ENCODE measurements around the gene RAB21. TPM values are rescaled to one million over a fixed set of nuclear protein-coding genes. Genes with fewer than 3 reads are reported as not detected.

RAB21 gene
- total RNA-seq, 1 experiment from 2014 or later, result 47.2 TPM

- DNase-seq, result no peak
- H3K4me2 ChIP-seq, result no peak overlapping the region
- peaks cover 64% of the 10 kb centered on the region for H3K79me2 ChIP-seq (ENCODE audit: low read depth)
- no peak overlapping the region for H3K4me3 ChIP-seq
- POLR2A ChIA-PET (ENCODE audit: unreplicated experiment), result no interaction called here
- no peaks in the 10 kb centered on the region for H3K4me1 ChIP-seq (replicated peaks; ENCODE audit: insufficient read depth)
- H3F3A ChIP-seq (ENCODE audit: insufficient read depth, low read depth), result no peaks in the 10 kb centered on the region; the same call in 1 of the 2 replicates
- intact Hi-C loops (cut with micrococcal nuclease; ENCODE audit: unreplicated experiment), result no loop called here
- H3K27me3 ChIP-seq (ENCODE audit: insufficient read depth, low read depth), result no peaks in the 10 kb centered on the region
- CTCF ChIA-PET, result no interaction called here
- 0 out of 2 replicates have a peak, but pooled peaks cover 3% of the 10 kb centered on the region for H3K9me2 ChIP-seq (ENCODE audit: insufficient read depth)
- H2AFZ ChIP-seq, result no peak overlapping the region
- no peak for TF ChIP-seq EZH2 (IDR thresholded peaks at IDR 0.05; ENCODE audit: low read depth)
- H3K27ac ChIP-seq, result no peak overlapping the region
- H3K36me3 ChIP-seq (ENCODE audit: low read depth), result peaks cover 10% of the 10 kb centered on the region
- H4K20me1 ChIP-seq (ENCODE audit: insufficient read depth), result peaks cover 27% of the 10 kb centered on the region
- peaks cover 3% of the 10 kb centered on the region; the same call in 1 of the 2 replicates for H3K9me3 ChIP-seq (ENCODE audit: insufficient read depth, low read depth)
- BruUV-seq (replicated peaks), result no TSS peak
These were observed 14.2 kb downstream of the RAB21 start for GRCh38 chr12:71768900-71769299.

GRCh38 chr12:71771069-71771468, 16.4 kb downstream of the RAB21 start:
- Histone ChIP-seq H2AFZ (no peak overlapping the region), H3K4me1 (replicated peaks; ENCODE audit: insufficient read depth) (no peaks in the 10 kb centered on the region), H3F3A (ENCODE audit: insufficient read depth, low read depth) (no peaks in the 10 kb centered on the region; the same call in 1 of the 2 replicates), H3K27me3 (ENCODE audit: insufficient read depth, low read depth) (no peaks in the 10 kb centered on the region), H4K20me1 (ENCODE audit: insufficient read depth) (peaks cover 21% of the 10 kb centered on the region), H3K27ac (no peak overlapping the region), H3K4me3 (no peak overlapping the region), H3K4me2 (no peak overlapping the region), H3K9me2 (ENCODE audit: insufficient read depth) (no peaks in the 10 kb centered on the region), H3K9me3 (ENCODE audit: insufficient read depth, low read depth) (no peaks in the 10 kb centered on the region), H3K36me3 (ENCODE audit: low read depth) (peaks cover 10% of the 10 kb centered on the region), H3K79me2 (ENCODE audit: low read depth) (peaks cover 43% of the 10 kb centered on the region)
- CTCF ChIA-PET, result interaction anchor here (0.6 kb wide), 1 partner anchor 13 kb away, joined by 7 read pairs; no protein-coding TSS in a partner anchor
- no peak for DNase-seq
- POLR2A ChIA-PET (ENCODE audit: unreplicated experiment), result no interaction called here
- BruUV-seq (replicated peaks), result no TSS peak
- intact Hi-C loops (cut with micrococcal nuclease; ENCODE audit: unreplicated experiment), result no loop called here
- TF ChIP-seq CTCF (conservative IDR thresholded peaks at IDR 0.05), result no peak
- TF ChIP-seq EZH2 (IDR thresholded peaks at IDR 0.05; ENCODE audit: low read depth), result no peak

GRCh38 chr12:71772735-71773134, 18.1 kb downstream of the RAB21 start:
- Histone ChIP-seq H2AFZ (no peak overlapping the region), H3K4me3 (no peak overlapping the region), H3K4me1 (replicated peaks; ENCODE audit: insufficient read depth) (no peaks in the 10 kb centered on the region), H3K9me3 (ENCODE audit: insufficient read depth, low read depth) (no peaks in the 10 kb centered on the region), H3K36me3 (ENCODE audit: low read depth) (peaks cover 10% of the 10 kb centered on the region), H3K27ac (no peak overlapping the region), H4K20me1 (ENCODE audit: insufficient read depth) (peaks cover 13% of the 10 kb centered on the region; the same call in 1 of the 2 replicates), H3K27me3 (ENCODE audit: insufficient read depth, low read depth) (no peaks in the 10 kb centered on the region), H3F3A (ENCODE audit: insufficient read depth, low read depth) (no peaks in the 10 kb centered on the region; the same call in none of the 2 replicates), H3K79me2 (ENCODE audit: low read depth) (peaks cover 26% of the 10 kb centered on the region), H3K9me2 (ENCODE audit: insufficient read depth) (no peaks in the 10 kb centered on the region), H3K4me2 (no peak overlapping the region)
- TF ChIP-seq EZH2 (IDR thresholded peaks at IDR 0.05; ENCODE audit: low read depth) (no peak), CTCF (conservative IDR thresholded peaks at IDR 0.05) (no peak)
- DNase-seq, result no peak
- intact Hi-C loops (cut with micrococcal nuclease; ENCODE audit: unreplicated experiment), result no loop called here
- ChIA-PET CTCF (no interaction called here), POLR2A (ENCODE audit: unreplicated experiment) (no interaction called here)
- no TSS peak for BruUV-seq (replicated peaks)

Data from PC-9 (cell line).